H9 (cell line): ENCODE measurements around the gene EPHX1. TPM values are rescaled to one million over a fixed set of nuclear protein-coding genes. Genes with fewer than 3 reads are reported as not detected.
A peak's percentile ranks its signal among the peaks of the same experiment; 100 is the strongest.

Source experiments
- DNase-seq: peaks from one replicate; pipeline ENCODE4 v3.0.0-alpha.2; 2017
- H2AFZ ChIP-seq: one replicate; pipeline ENCODE4 v1.6.1; 2013; ENCODE audit warnings: mild to moderate bottlenecking, low read length, control low read depth, moderate library complexity
- H2AK5ac ChIP-seq: 2 replicates; pipeline ENCODE4 v1.6.1; 2013; ENCODE audit warnings: low read length, control low read depth, mixed read lengths; ENCODE audit not compliant: insufficient read length
- H2BK120ac ChIP-seq: one replicate; pipeline ENCODE4 v1.6.1; 2013; ENCODE audit warnings: low read depth, mild to moderate bottlenecking, low read length, control low read depth, inconsistent platforms; ENCODE audit not compliant: poor library complexity, severe bottlenecking
- H2BK12ac ChIP-seq: 2 replicates; pipeline ENCODE4 v1.6.1; 2013; ENCODE audit warnings: low read length, control low read depth, mixed read lengths, low read depth; ENCODE audit not compliant: insufficient read length
- H2BK15ac ChIP-seq: 2 replicates; pipeline ENCODE4 v1.6.1; 2013; ENCODE audit warnings: low read depth, low read length, control low read depth
- H2BK20ac ChIP-seq: one replicate; pipeline ENCODE4 v1.6.1; 2013; ENCODE audit warnings: low read depth, mild to moderate bottlenecking, low read length, control low read depth, inconsistent platforms; ENCODE audit not compliant: poor library complexity, severe bottlenecking
- H2BK5ac ChIP-seq: 2 replicates; pipeline ENCODE4 v1.6.1; 2013; ENCODE audit warnings: low read length, control low read depth, mixed read lengths; ENCODE audit not compliant: insufficient read length
- H3K14ac ChIP-seq: 2 replicates; pipeline ENCODE4 v1.6.1; 2013; ENCODE audit warnings: low read length, control low read depth; ENCODE audit not compliant: insufficient read depth
- H3K18ac ChIP-seq: 2 replicates; pipeline ENCODE4 v1.6.1; 2013; ENCODE audit warnings: low read depth, mild to moderate bottlenecking, mixed read lengths, low read length, control low read depth; ENCODE audit not compliant: insufficient read length
- H3K23ac ChIP-seq: 2 replicates; pipeline ENCODE4 v1.6.1; 2013; ENCODE audit warnings: low read length, control low read depth, mixed read lengths, low read depth; ENCODE audit not compliant: insufficient read length
- H3K23me2 ChIP-seq: 2 replicates; pipeline ENCODE4 v1.6.1; 2013; ENCODE audit warnings: low read depth, mild to moderate bottlenecking, mixed read lengths, low read length, control low read depth; ENCODE audit not compliant: insufficient read length, poor library complexity, severe bottlenecking
- H3K27ac ChIP-seq: 2 replicates; pipeline ENCODE4 v1.5.1; 2013; ENCODE audit warnings: low read length, control low read depth, mixed read lengths, low read depth; ENCODE audit not compliant: insufficient read length
- H3K27me3 ChIP-seq: 2 replicates; pipeline ENCODE4 v1.6.1; 2013; ENCODE audit warnings: low read length, control low read depth, inconsistent platforms; ENCODE audit not compliant: insufficient read depth
- H3K4ac ChIP-seq: 2 replicates; pipeline ENCODE4 v1.6.1; 2013; ENCODE audit warnings: low read depth, mild to moderate bottlenecking, control low read depth, inconsistent platforms, low read length, moderate library complexity
- H3K4me1 ChIP-seq: 2 replicates; pipeline ENCODE4 v1.6.1; 2013; ENCODE audit warnings: low read length, control low read depth, inconsistent platforms; ENCODE audit not compliant: insufficient read depth
- H3K4me2 ChIP-seq: 2 replicates; pipeline ENCODE4 v1.6.1; 2013; ENCODE audit warnings: low read length, control low read depth, mixed read lengths; ENCODE audit not compliant: insufficient read length, insufficient read depth
- H3K56ac ChIP-seq: 2 replicates; pipeline ENCODE4 v1.6.1; 2013; ENCODE audit warnings: low read depth, mild to moderate bottlenecking, mixed read lengths, low read length, control low read depth; ENCODE audit not compliant: insufficient read length
- H3K79me1 ChIP-seq: 2 replicates; pipeline ENCODE4 v1.6.1; 2013; ENCODE audit warnings: low read depth, mild to moderate bottlenecking, moderate library complexity, low read length, control low read depth, inconsistent platforms; ENCODE audit not compliant: insufficient read depth, poor library complexity, severe bottlenecking
- H3K79me2 ChIP-seq: 2 replicates; pipeline ENCODE4 v1.6.1; 2013; ENCODE audit warnings: low read length, control low read depth, inconsistent platforms; ENCODE audit not compliant: insufficient read depth
- H3K9ac ChIP-seq: 2 replicates; pipeline ENCODE4 v1.6.1; 2013; ENCODE audit warnings: low read length, control low read depth, mixed read lengths; ENCODE audit not compliant: insufficient read length; ENCODE audit errors: extremely low read depth
- H3K9me3 ChIP-seq: one replicate; pipeline ENCODE4 v1.6.1; 2013; ENCODE audit warnings: low read depth, low read length, inconsistent platforms; ENCODE audit not compliant: control insufficient read depth
- H3T11ph ChIP-seq: one replicate; pipeline ENCODE4 v1.6.1; 2013; ENCODE audit warnings: mild to moderate bottlenecking, low read length, control low read depth, inconsistent platforms
- H4K20me1 ChIP-seq: one replicate; pipeline ENCODE4 v1.6.1; 2013; ENCODE audit not compliant: control insufficient read depth, insufficient read length, insufficient read depth
- H4K5ac ChIP-seq: 2 replicates; pipeline ENCODE4 v1.6.1; 2013; ENCODE audit warnings: low read depth, mild to moderate bottlenecking, mixed read lengths, low read length, control low read depth; ENCODE audit not compliant: insufficient read length
- H4K8ac ChIP-seq: replicated peaks from 2 replicates; pipeline ENCODE4 v1.6.1; 2013; ENCODE audit warnings: low read length, control low read depth, mixed read lengths, low read depth; ENCODE audit not compliant: insufficient read length
- H4K91ac ChIP-seq: 2 replicates; pipeline ENCODE4 v1.6.1; 2013; ENCODE audit warnings: low read depth, mild to moderate bottlenecking, moderate library complexity, mixed read lengths, low read length, control low read depth; ENCODE audit not compliant: insufficient read length
- H3K27ac Mint-ChIP-seq, 3 experiments: 2 replicates in 2 of 3; 3 replicates in 1 of 3; pipeline ENCODE4 v1.8.0; 2020 to 2021; ENCODE audit warnings: mixed read lengths in 3 of 3, mild to moderate bottlenecking in 1 of 3, moderate library complexity in 1 of 3
- H3K27me3 Mint-ChIP-seq: 2 replicates; pipeline ENCODE4 v1.8.0; 2021; ENCODE audit warnings: low read depth, mild to moderate bottlenecking, moderate library complexity, mixed read lengths
- H3K36me3 Mint-ChIP-seq, 3 experiments: 2 replicates in 2 of 3; 3 replicates in 1 of 3; pipeline ENCODE4 v1.8.0; 2020 to 2021; ENCODE audit warnings: low read depth in 3 of 3, mixed read lengths in 3 of 3; ENCODE audit not compliant: insufficient read depth in 1 of 3
- H3K4me1 Mint-ChIP-seq, 2 experiments: 2 replicates each; pipeline ENCODE4 v1.8.0; 2020; ENCODE audit warnings: mixed read lengths in 2 of 2
- H3K4me3 Mint-ChIP-seq, 2 experiments: 2 replicates in 1 of 2; 3 replicates in 1 of 2; pipeline ENCODE4 v1.8.0; 2020 to 2021; ENCODE audit warnings: mild to moderate bottlenecking in 2 of 2, mixed read lengths in 2 of 2, moderate library complexity in 1 of 2
- H3K9me3 Mint-ChIP-seq, 2 experiments: 2 replicates in 1 of 2; 3 replicates in 1 of 2; pipeline ENCODE4 v1.8.0; 2020; ENCODE audit warnings: mild to moderate bottlenecking in 2 of 2, mixed read lengths in 2 of 2, moderate library complexity in 1 of 2
- WGBS: extraction: QIAGEN DNeasy Blood & Tissue Kit; methylation state at CpG from one replicate; pipeline ENCODE4 v1.1.7; 2013; ENCODE audit warnings: missing lambda C conversion rate, low lambda C conversion rate, mixed read lengths; ENCODE audit not compliant: insufficient read length; ENCODE audit errors: extremely low coverage; 5-methylcytosine and 5-hydroxymethylcytosine counted together
- total RNA-seq: library from RNA; stranded (reverse); gene quantifications from 2 replicates; pipeline ENCODE4 v1.2.1, GENCODE V29; 2021
- TF ChIP-seq, protein P1 (sequence below): fragments of 200-600 bp; sonication (generic); conservative IDR thresholded peaks from 3 replicates; pipeline ENCODE4 v1.8.0; 2021; ENCODE audit warnings: antibody characterized with exemption, mild to moderate bottlenecking

The EPHX1 gene
- total RNA-seq, 1 experiment from 2014 or later, result 40.6 TPM

DNA sequence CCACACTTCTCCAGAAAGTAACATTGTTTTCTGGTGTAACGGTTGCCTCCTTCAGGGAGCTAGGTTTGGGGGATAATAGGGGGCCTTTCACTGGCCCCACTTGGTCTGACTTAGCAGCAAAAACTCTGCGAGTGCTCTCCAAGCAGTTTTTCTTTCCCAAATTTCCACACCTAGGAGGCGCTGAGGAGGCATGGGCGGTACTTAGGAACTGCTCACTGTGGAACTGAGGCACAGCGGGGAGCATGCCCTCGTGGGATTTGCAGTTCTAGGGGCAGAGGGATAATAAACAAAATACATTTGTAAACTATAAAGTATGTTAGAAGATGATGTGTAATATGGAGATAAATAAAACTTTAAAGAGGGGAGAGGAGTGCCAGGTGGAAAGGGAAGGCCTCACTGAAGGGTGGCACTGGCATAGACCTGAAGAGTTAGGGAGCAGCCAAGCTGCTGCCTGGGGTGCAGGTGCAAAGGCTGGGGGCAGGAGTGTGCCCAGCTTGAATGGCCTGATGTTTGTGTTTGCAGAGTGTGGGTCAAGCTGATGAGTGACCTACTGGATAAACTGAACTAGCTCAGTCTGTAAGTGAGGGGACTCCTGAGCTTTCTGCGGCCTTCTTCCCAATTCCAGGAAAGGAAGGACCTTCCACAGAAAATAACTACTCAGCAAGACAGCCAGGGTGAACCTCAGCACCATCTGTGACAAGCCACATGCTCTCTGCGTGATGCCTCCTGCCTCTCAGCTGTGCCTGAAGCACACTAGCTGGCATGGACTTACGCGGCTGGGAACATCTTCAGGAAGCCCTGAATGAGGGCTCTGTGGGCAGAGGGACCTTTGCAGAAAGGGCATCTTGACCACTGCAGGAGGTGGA lies 1.9 kb downstream of the EPHX1 start:
- no CpG with 5 or more reads among the region's 10 CpGs for WGBS
- H2BK20ac ChIP-seq, result no peak overlapping the region
- peak; percentile 62 for DNase-seq
- H3K4me1 ChIP-seq, result no peaks in the 10 kb centered on the region; the same call in 1 of the 2 replicates
- no peak overlapping the region for H2BK15ac ChIP-seq
- no peak overlapping the region for H3K27ac ChIP-seq
- H3K4me2 ChIP-seq, result peak overlapping the region; percentile 57
- no peak overlapping the region for H3K9ac ChIP-seq
- H4K5ac ChIP-seq, result no peak overlapping the region
- TF ChIP-seq, protein P1, sequence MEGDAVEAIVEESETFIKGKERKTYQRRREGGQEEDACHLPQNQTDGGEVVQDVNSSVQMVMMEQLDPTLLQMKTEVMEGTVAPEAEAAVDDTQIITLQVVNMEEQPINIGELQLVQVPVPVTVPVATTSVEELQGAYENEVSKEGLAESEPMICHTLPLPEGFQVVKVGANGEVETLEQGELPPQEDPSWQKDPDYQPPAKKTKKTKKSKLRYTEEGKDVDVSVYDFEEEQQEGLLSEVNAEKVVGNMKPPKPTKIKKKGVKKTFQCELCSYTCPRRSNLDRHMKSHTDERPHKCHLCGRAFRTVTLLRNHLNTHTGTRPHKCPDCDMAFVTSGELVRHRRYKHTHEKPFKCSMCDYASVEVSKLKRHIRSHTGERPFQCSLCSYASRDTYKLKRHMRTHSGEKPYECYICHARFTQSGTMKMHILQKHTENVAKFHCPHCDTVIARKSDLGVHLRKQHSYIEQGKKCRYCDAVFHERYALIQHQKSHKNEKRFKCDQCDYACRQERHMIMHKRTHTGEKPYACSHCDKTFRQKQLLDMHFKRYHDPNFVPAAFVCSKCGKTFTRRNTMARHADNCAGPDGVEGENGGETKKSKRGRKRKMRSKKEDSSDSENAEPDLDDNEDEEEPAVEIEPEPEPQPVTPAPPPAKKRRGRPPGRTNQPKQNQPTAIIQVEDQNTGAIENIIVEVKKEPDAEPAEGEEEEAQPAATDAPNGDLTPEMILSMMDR, result peak; percentile 73
- Mint-ChIP-seq H3K4me1 (peaks cover 34 to 44% of the 10 kb centered on the region in 2 experiments), H3K9me3 (no peaks in the 10 kb centered on the region; a peak in 1 of 5 replicates), H3K27ac (peak overlapping the region in 1 of 3 experiments; percentile 10; a peak in 1 of 7 replicates), H3K36me3 (peaks cover 0 to 5% (median 4%) of the 10 kb centered on the region in 3 experiments; a peak in 2 of 7 replicates), H3K27me3 (peaks cover 13% of the 10 kb centered on the region), H3K4me3 (peak overlapping the region; percentile 79 to 96)
- no peak overlapping the region for H3K18ac ChIP-seq
- H3K14ac ChIP-seq, result no peak overlapping the region
- peaks cover 1% of the 10 kb centered on the region; the same call in 1 of the 2 replicates for H3K79me2 ChIP-seq
- no peaks in the 10 kb centered on the region for H3K27me3 ChIP-seq
- H3K79me1 ChIP-seq, result no peaks in the 10 kb centered on the region
- no peak overlapping the region for H3K4ac ChIP-seq
- H3K56ac ChIP-seq, result no peak overlapping the region
- no peak overlapping the region for H3T11ph ChIP-seq
- H4K20me1 ChIP-seq, result no peaks in the 10 kb centered on the region
- no peak overlapping the region for H2BK12ac ChIP-seq
- no peaks in the 10 kb centered on the region for H3K9me3 ChIP-seq
- no peaks in the 10 kb centered on the region for H3K23me2 ChIP-seq
- no peak overlapping the region for H3K23ac ChIP-seq
- no peak overlapping the region for H2BK5ac ChIP-seq
- no peak overlapping the region for H2AK5ac ChIP-seq
- no peak overlapping the region for H2AFZ ChIP-seq
- no peak overlapping the region for H4K8ac ChIP-seq
- no peak overlapping the region for H4K91ac ChIP-seq
- no peak overlapping the region for H2BK120ac ChIP-seq
